Right lobe of liver (tissue), 4 donors: Measurements from ENCODE around the gene DYNC1I2.

Experiments used
- CTCF ChIP-seq, 4 donors: fragments of 200-600 bp in 3 of 4; fragments of 450-650 bp in 1 of 4; IDR thresholded peaks; one replicate each; pipeline versions ENCODE4 v1.5.1 to v1.8.0; 2016 to 2022; ENCODE audit warnings: antibody characterized with exemption in 4 of 4, mild to moderate bottlenecking in 2 of 4
- POLR2A ChIP-seq: fragments of 450-650 bp; IDR thresholded peaks from one replicate; pipeline ENCODE4 v1.6.1; 2017; ENCODE audit warnings: antibody characterized with exemption, mild to moderate bottlenecking
- donor health status: DM: no; HTN: no; CAD: no.
- donor health status: DM: no; HTN: no; CAD: no.
- donor health status: DM: no; HTN: yes; CAD: no.

DNA sequence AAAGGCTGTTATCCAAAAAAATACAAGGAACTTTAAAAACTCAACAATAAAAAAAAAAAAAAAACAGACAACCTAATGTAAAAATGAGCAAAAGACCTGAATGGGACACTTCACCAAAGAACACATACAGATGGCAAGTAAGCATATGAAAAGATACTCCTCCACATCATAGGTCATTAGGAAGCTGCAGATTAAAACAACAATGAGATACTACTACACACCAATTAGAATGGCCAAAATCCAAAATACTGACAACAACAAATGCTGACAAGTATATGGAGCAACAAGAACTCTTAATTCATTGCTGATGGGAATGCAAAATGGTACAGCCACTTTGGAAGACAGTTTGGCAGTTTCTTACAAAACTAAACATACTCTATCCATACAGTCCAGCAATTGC, 84.2 kb downstream of the DYNC1I2 start:
- TF ChIP-seq CTCF (IDR thresholded peaks at IDR 0.05) (no peak), POLR2A (no peak)
